GM21576 (cell line): Measurements from ENCODE around the gene CNIH4.
A peak's percentile ranks its signal among the peaks of the same experiment; 100 is the strongest.
"Not testable (repeated sequence)": the region's sequence is repeated elsewhere in the genome, so short reads cannot be mapped to it uniquely, and the experiment has no call there.

Source experiments
- ATAC-seq: cut with Tn5 transposase; IDR thresholded peaks from one replicate; pipeline ENCODE4 v1.9.1; 2021; ENCODE audit warnings: mild to moderate bottlenecking, moderate library complexity; ENCODE audit not compliant: unreplicated experiment

Gene CNIH4

DNA sequence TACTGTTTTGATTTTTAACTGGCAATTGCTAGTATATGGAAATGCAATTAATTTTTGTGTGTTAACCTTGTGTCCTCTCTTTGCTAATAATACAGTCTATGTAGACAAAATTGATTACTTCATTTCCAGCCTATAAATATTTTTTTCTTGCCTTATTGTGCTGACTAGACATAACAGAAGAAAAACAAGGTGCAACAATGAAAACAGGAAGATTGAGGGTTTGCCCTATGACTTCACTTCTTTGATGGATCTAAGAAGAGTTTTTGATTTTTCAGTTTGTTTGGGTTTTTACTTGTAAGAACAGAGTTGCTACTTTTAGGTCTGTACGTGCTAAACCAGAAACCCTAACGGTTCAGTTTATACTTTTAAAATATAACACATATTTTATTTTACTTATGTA, 8.5 kb upstream of the CNIH4 start:
- no peak for ATAC-seq

DNA sequence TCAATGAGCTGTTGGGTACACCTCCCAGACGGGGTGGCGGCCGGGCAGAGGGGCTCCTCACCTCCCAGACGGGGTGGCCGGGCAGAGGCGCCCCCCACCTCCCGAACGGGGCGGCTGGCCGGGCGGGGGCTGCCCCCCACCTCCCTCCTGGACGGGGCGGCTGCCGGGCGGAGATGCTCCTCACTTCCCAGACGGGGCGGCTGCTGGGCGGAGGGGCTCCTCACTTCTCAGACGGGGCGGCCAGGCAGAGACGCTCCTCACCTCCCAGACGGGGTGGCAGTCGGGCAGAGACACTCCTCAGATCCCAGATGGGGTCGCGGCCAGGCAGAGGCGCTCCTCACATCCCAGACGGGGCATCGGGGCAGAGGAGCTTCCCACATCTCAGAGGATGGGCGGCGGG, 7.0 kb upstream of the CNIH4 start:
- ATAC-seq: not testable (repeated sequence)

DNA sequence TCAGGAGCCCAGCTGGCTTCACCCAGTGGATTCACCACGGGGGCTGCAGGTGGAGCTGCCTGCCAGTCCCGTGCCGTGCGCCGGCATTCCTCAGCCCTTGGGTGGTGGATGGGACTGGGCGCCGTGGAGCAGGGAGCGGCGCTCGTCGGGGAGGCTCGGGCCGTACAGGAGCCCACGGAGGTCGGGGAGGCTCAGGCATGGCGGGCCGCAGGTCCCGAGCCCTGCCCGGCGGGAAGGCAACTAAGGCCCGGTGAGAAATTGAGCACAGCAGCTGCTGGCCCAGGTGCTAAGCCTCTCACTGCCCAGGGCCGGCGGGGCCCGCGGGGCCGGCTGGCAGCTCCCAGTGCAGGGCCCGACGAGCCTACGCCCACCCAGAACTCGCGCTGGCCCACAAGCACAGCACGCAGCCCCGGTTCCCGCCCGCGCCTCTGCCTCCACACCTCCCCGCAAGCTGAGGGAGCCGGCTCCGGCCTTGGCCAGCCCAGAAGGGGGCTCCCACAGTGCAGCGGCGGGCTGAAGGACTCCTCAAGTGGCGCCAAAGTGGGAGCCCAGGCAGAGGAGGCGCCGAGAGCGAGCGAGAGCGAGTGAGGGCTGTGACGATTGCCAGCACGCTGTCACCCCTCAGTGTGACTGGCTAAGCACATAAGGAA, 4.1 kb upstream of the CNIH4 start:
- ATAC-seq: not testable (repeated sequence)

DNA sequence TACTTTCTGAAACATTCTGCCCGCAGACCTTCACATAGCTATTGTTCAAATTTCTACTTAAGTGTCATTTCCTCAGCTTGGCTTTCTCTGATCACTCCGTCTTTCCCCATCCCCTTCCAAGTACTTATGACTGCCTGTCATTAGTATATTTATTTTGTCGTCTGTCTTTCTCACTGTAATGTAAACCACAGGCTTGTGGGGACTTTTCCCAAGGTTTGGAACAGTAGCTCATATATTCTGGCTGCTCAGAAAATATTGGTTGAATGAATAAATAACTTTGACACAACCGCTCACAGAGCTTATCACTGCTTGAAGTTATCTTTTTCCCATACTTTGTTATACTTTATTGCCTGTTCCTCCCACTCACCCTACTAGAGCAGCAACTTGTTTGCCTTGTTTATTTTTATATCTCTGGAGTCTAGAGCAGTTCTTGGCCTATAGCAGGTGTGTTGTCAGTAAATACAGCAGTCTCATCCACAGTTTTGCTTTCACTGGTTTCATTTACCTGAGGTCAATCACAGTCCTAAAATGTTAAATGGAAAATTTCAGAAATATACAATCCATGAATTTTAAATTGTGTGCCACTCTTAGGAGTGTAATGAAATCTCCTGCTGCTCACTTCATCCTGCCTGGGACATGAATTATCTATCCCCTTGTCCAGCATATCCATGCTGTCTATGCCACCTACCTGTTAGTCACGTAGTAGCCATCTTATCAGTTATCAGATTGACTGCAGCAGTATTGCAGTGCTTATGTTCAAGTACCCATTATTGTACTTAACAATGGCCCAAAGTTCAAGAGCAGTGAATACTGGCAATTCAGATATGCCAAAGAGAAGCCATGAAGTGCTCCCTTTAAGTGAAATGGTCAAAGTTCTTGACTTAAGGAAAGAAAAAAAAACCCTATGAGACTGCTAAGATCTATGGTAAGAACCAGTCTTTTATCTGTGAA, 2.4 kb upstream of the CNIH4 start:
- no peak for ATAC-seq

DNA sequence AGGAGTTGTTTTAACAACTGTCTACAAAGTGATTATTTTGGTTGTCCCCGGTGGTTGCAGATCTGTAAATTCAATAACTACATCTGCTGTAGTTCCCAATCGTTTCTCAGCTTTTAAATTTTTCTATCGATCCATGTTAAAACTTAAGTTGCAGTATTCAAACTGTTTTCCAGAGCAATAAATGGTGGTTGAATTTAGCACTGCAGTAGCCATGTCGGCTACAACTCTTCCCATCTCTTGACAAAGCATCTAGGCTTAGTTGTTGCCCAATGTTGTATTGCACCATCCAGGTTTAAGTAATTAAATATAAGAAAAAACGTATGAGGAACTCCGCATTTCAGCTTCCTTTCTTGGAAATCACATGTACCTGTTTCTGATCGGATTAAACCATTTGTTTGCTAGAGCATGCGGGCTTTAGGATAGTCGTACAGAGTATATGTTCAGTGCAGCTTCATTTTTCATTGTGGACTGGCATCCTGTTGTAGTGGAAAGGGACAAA, 996 bp downstream of the CNIH4 start:
- no peak for ATAC-seq

DNA sequence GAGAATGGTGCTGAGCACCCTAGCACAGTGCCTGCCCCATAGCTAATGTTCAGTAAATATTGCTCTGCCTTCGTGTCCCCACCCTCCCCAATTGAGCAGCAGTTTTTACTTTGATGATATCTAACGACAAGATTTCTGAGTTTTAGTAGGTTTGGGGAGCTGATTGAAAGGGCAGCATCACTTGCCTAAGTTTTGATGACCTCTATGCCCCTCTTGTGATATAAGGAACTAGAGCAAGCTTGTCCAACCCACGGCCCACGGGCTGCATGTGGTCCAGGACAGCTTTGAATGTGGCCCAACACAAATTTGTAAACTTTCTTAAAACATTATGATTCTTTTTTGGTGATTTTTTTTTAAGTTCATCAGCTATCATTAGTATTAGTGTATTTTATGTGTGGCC, 1.6 kb downstream of the CNIH4 start:
- ATAC-seq: no peak

DNA sequence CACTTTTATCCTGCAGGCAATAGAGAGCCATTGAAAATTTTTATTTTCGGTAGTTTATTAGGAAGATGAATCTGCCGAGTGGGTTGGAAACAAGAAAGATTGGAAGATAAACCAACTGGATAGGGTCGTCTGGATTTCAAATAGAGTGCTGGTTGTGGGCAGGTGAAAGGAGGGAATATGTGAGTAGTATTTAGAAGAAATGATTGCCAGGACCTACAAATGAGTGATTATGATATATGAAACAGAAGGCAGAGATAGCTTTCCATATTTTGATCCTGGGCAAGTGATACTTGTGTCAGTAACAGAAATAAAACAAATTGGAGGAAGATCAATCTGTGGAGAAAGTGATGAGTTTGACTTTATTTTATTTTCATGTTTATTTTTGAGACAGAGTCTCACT, 2.5 kb downstream of the CNIH4 start:
- no peak for ATAC-seq

DNA sequence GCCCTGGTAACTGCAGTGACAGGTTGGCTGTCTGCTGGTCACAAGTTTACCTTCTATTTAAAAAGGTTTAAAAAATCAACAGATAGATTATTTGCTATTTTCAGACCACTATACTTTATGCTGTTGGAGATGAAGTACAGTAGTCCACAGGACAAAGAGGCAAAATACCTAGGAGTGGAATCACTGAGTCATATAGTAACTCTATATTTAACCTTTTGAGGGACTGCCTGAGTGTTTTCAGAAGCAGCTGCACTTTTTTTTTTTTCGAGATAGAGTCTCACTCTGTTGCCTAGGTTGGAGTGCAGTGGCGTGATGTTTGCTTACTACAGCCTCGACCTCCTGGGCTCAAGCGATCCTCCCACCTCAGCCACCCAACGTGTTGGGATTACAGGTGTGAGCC, 11.7 kb downstream of the CNIH4 start:
- peak; percentile 87 for ATAC-seq

DNA sequence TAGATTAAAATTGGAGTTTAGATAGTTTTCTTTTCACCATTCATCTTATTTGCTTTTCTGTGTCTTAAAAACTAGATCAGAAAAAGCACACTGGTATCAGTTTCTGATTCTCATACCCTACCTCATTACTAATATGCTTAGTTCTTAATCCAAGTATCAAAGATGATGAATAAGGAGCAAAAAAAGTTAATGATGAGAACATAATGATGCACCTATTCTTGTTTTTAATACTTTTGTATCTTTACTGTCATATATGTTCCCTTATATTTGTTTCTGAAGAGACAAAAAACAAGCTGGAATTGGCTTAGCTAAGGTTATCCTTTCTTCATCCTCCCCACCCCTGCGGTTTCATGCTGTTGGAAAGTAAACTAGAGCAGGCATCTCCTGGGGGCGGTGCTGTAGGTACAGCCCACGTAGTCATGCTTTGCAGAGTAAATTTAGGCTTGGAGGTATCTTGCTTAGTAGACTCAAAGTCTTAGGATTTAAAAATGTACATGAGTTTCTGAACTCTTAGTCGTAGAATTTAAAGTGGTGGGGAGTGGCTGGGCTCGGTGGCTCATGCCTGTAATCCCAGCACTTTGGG, 16.4 kb downstream of the CNIH4 start:
- no peak for ATAC-seq

DNA sequence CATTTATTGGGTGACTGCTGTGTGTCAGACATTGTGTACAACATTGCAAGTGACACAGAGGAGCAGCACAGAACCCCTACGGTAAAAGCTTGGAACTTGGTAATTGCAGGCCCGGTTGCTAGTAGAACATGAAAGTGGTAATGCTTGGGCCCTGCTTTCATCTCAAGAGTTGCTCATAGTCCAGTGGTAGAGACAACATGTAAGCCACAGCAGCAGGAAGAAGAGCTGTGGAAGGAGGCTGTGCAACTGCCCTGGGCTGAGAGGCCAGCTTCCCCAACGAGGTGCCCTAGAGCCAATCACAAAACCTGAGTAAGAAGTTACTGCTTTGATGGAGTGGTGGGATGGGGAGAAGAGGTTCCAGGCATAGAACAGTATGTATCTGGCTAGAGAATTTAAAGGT, 18.4 kb downstream of the CNIH4 start:
- no peak for ATAC-seq

DNA sequence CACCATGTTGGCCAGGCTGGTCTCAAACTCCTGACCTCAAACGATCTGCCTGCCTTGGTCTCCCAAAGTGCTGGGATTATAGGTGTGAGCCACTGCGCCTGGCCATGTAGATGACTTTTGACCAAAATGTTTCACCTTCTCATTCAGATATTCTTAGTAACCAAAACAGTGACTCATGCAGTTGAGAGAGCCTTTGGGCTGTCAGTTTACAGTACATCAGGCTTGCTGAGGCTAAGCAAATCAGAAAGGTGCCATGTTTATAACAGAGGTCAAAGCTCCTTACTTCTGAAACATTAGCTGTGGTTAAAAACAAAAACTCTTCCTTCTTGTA, 21.0 kb downstream of the CNIH4 start:
- ATAC-seq: peak; percentile 58

DNA sequence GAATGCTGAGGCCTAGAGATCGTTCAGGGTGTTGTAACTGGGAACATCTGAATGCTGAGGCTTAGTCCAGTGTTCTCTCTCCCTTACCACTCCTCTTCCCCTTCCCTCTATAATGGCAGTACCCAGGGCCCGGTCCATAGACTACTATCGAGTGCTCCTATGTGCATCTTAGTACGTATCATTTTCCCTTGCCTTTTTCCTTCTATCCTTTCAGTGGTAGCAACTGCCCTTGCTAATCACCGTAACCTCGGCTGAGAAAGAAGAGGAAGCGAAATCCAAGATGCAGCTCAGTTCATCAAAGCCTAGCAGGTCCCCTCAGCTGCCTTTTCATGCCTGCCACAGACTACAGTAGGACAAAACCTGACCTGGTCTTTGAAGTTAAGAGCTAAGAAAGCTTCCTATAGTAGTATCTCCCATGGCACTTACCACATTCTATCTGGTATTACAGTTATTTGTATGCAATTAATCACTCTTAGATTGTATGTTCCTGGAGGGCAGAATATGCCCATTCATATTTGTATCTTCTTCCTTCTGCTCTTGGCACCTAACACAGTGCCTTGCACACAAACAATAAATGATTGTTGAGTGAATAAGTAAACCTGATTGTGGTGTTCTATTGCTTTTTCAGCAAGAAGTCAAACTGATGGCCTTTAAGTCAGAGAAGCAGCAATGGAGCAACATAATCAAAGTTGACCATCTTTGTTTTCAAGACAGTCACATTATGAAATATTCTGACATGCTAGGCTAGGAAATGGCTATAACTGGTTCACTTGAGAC, 22.4 kb downstream of the CNIH4 start:
- ATAC-seq: peak; percentile 38

DNA sequence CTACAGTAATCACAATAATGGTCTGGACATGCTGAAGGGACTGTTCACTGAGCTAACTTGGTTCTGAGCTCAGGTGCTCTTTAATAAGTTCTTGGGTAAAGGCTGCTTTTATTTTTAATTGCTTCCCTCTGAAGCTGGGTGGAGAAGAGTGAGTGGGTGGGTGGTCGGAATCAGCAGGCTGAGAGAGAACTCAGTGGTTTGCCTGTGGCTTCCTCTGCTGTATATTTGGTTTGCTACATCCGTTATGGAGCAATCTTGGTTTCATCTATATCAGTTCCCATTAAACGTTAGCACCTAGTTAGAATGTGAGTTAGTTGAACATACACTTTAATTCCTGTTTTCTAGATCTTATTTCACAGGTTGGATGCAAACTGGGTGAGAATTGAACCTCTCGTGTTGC, 23.3 kb downstream of the CNIH4 start:
- ATAC-seq: peak; percentile 64

DNA sequence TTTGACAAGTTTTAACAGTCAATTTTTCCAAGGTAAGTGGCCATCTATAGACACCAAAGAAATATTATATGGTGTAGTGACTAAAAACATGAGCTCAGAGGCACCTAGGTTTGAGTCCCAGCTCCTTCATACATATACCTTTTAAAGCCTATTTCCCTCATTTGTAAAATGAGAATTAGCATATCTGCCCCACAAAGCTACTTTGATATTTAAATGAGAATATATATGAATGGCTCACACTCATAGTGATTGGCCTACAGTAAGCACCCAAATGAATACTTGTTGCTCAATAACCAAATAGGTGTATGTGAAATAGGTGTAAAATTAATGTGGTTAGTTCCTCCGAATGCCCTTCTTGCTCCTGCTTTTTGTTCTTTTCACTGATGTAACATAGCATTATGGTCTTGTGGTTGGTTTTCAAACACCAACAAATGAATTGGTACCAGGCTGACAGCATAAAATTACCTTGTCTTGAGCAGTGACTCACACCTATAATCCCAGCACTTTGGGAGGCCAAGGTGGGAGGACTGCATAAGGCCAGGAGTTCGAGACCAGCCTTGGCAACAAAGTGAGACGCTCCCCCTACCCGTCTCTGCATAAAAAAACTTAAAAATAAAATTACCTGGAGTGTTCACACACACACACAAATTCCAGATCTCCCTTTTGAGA, 25.3 kb downstream of the CNIH4 start:
- no peak for ATAC-seq

DNA sequence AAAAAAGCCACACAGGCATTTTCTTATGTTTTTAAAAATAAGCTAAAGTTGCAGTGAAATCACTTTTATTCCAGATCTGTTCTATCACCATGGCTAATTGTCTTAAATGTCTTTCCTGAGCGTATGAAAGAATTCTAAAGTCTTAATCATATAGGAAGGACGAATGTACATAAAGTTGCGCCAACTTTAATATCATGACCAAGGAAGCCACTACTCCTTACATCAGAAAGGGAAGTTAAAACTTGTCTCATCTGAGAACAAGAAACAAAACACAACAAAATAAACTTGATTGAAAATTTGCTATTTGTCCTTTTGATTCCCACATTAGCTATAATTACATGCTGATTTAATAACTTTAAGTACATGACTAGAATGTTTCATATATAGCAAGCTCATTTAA, 26.5 kb downstream of the CNIH4 start:
- no peak for ATAC-seq

DNA sequence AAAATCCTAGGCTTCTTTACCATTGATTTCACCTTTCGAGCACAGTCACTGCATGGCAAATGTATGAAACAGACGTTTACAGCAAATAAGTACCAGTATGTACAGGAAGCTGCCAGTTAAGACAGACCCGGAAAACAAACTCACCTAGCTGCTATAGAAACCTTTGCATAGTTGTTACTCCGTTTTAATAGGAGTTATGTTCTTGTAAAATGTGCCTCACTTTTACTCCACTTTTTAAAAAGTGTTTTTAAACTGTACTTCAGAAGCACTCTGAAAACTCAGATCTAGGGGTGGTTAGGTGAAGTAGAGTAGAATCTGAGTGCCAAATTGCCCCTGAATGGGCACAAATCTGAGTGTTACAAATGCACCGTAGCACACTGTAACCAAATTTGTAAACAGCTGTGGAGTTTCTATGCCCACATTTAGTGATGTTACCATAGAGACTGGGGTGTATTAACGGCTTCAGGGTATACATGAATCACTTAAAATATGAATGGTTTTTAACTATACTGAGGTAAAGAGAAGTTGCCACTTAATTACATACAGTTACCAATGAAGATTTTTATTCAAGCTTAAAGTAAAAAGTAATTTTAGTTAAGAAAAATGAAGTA, 30.7 kb downstream of the CNIH4 start:
- no peak for ATAC-seq

DNA sequence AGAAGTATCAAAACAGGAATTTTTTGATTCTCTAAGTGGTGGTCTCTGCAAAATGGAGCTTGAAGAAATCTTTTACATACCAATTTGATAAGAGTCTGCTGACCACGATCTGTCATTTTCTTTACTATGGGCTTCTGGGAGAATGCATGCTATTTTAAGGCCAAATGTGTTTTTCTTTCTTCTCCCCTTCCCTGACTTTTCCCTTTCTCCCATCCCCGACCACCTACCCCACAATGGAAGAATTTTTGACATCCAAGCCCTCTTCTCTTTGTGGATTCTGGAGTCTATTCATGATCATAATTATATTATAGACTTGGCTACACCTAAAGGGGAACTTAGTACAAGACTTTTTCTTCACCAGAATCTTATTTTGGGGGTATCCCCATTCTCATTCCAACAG, 31.3 kb downstream of the CNIH4 start:
- ATAC-seq: no peak

DNA sequence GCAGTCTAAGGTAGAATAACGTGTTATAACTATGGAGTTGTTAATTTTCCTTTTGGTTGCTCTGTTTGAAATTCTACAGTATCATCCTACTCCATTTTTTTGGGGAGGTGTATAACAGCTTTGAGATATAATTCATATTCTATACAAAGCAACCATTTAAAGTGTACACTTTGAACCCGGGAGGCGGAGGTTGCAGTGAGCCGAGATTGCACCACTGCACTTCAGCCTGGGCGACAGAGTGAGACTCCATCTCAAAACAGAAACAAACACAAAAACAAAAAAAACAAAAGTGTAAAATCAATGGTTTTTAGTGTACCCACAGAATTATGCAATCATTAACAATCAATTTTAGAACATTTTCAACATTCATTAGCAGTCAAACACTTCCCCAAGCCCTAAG, 33.8 kb downstream of the CNIH4 start:
- ATAC-seq: no peak

DNA sequence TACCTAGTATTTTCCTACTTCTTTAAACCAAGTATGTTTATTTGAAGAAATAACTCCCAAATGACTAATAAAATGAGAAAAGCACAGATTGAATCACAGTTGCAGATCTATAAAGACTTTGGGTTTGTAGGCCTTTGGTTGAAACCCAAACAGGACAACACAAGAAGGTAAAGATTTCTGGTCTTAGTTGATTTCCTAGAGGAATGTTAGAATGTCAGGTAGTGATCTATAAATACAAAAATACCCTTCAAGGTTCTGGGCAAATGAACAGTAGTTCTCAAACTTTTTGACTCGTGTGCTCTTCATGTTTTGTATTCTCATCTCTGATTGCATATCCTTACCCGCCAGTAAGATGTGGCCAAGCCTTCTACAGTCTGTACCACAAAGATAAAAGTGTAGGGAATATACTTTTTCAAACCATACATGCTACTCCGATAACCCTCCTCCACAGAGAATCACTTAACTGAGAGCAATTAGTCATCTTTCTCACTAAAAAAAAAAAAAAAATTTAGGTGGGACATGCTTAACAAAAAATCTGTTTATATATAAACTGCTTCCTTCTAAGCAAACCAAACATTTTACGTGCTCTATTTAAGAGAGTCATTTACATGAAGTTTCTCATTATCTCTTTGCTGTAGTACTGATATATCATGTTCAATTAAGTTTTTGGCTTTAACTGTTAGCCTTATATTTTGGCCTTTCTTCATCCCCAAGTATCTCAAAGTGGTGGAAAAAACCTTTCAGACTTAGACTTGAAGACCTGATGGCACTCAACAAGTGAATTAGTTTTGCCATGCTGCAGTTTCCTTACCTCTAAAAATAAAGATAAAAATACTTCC, 36.0 kb downstream of the CNIH4 start:
- ATAC-seq: no peak
